HepG2 (cell line): ENCODE data around the gene GGNBP2.

Source experiments
- ATF7 ChIP-seq, 2 experiments: fragments of 450-650 bp in 1 of 2; sonication (generic) in 1 of 2; formaldehyde crosslinking in 1 of 2; IDR thresholded peaks; 2 replicates each; pipeline versions ENCODE4 v1.4.0 to v1.6.1; 2016 to 2020; ENCODE audit warnings: antibody characterized with exemption in 1 of 2, mild to moderate bottlenecking in 1 of 2, missing genetic modification reagents in 1 of 2
- CTCF ChIP-seq: sonication (generic); formaldehyde crosslinking; IDR thresholded peaks from 2 replicates; pipeline ENCODE4 v1.5.0; 2020; ENCODE audit warnings: mild to moderate bottlenecking, missing genetic modification reagents, moderate library complexity
- FIP1L1 ChIP-seq: fragments of 200-400 bp; formaldehyde crosslinking; IDR thresholded peaks from 2 replicates; pipeline ENCODE4 v1.6.1; 2018; ENCODE audit warnings: low read depth, mild to moderate bottlenecking, low read length, moderate library complexity, borderline replicate concordance; ENCODE audit not compliant: insufficient read depth
- FOXK2 ChIP-seq: fragments of 450-650 bp; IDR thresholded peaks from 2 replicates; pipeline ENCODE4 v1.6.1; 2016
- HOXA7 ChIP-seq: sonication (generic); formaldehyde crosslinking; IDR thresholded peaks from 2 replicates; pipeline ENCODE4 v1.8.1; 2022; ENCODE audit warnings: mild to moderate bottlenecking, missing genetic modification reagents, moderate library complexity
- KDM5A ChIP-seq: fragments of 200-600 bp; sonication (generic); IDR thresholded peaks from 2 replicates; pipeline ENCODE4 v1.7.0; 2018; ENCODE audit warnings: antibody characterized with exemption, mild to moderate bottlenecking, low read length, borderline replicate concordance
- MYC ChIP-seq: sonication (generic); formaldehyde crosslinking; IDR thresholded peaks from 2 replicates; pipeline ENCODE4 v1.9.0; 2021; ENCODE audit warnings: missing genetic modification reagents, borderline replicate concordance
- NFYB ChIP-seq: sonication (generic); formaldehyde crosslinking; IDR thresholded peaks from 2 replicates; pipeline ENCODE4 v1.4.0; 2020; ENCODE audit warnings: missing genetic modification reagents
- POLR2A ChIP-seq, 2 experiments: IDR thresholded peaks; 2 replicates each; pipeline ENCODE4 v1.6.1; 2011; ENCODE audit warnings: low read depth in 2 of 2, low read length in 2 of 2, mild to moderate bottlenecking in 1 of 2, moderate library complexity in 1 of 2; ENCODE audit not compliant: insufficient read depth in 1 of 2
- PRDM15 ChIP-seq: sonication (generic); formaldehyde crosslinking; IDR thresholded peaks from 2 replicates; pipeline ENCODE4 v1.4.0; 2020; ENCODE audit warnings: missing genetic modification reagents
- SMC3 ChIP-seq: IDR thresholded peaks from 2 replicates; pipeline ENCODE4 v1.6.1; 2011; ENCODE audit warnings: low read length, improper control_type of control experiment
- ZNF772 ChIP-seq: sonication (generic); formaldehyde crosslinking; IDR thresholded peaks from 2 replicates; pipeline ENCODE4 v1.5.0; 2020; ENCODE audit warnings: mild to moderate bottlenecking, missing genetic modification reagents

- TF ChIP-seq NFYB (CRISPR knock-in tag) (no peak), ZNF772 (CRISPR knock-in tag) (no peak), SMC3 (no peak), PRDM15 (no peak), CTCF (CRISPR knock-in tag) (no peak), KDM5A (no peak), MYC (CRISPR knock-in tag) (no peak), POLR2A (IDR thresholded peaks at IDR 0.05; ENCODE audit: insufficient read depth in 1 of 2, low read depth in 2 of 2, low read length in 2 of 2) (no peak), FIP1L1 (no peak), FOXK2 (no peak), HOXA7 (CRISPR knock-in tag) (no peak), ATF7 (IDR thresholded peaks at IDR 0.05) (no peak), ATF7 (CRISPR knock-in tag; IDR thresholded peaks at IDR 0.05) (no peak)
Measured at GRCh38 chr17:36546418-36547093, 1.8 kb downstream of the GGNBP2 start.
